Mononuclear cell (primary cell): ENCODE measurements around the gene MYO5A. TPM values are rescaled to one million over a fixed set of nuclear protein-coding genes. Genes with fewer than 3 reads are reported as not detected.
"Not testable (repeated sequence)": the region's sequence is repeated elsewhere in the genome, so short reads cannot be mapped to it uniquely, and the experiment has no call there.

Experiments
- H3K27me3 ChIP-seq: 2 replicates; pipeline ENCODE4 v1.6.0; 2011; ENCODE audit warnings: low read length, control low read depth; ENCODE audit not compliant: insufficient read depth
- H3K4me1 ChIP-seq: 2 replicates; pipeline ENCODE4 v1.5.1; 2011; ENCODE audit warnings: mild to moderate bottlenecking, low read length, control low read depth; ENCODE audit not compliant: insufficient read depth
- H3K4me3 ChIP-seq: 2 replicates; pipeline ENCODE4 v1.5.1; 2011; ENCODE audit warnings: mild to moderate bottlenecking, low read length, moderate library complexity
- H3K9me3 ChIP-seq: 2 replicates; pipeline ENCODE4 v1.5.1; 2011; ENCODE audit warnings: low read depth, mild to moderate bottlenecking, control low read depth, low read length
- total RNA-seq: library from RNA; depleted of rRNA; stranded (reverse); fragments of >200 nt; gene quantifications from one replicate; pipeline ENCODE4 v1.2.3, GENCODE V29; 2012

MYO5A gene
- total RNA-seq, 1 donor: 69.7 TPM

DNA sequence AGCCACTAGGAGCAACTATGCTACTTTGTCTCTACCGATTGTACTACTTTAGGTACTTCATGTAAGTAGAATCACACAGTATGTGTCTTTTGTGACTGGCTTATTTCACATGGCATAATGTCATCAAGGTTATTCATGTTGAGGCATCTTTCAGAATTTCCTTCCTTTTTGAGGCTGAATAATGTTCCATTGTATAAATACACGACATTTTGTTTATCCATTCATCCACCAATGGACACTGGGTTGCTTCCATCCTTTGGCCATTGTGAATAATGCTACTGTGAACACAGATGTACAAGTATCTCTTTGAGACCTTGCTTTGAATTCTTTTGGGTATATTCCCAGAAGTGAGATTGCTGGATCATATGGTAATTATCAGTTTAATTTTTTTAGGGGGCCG, 29.2 kb downstream of the MYO5A start:
- H3K9me3 ChIP-seq: no peaks in the 10 kb centered on the region
- H3K4me3 ChIP-seq: no peak overlapping the region
- peaks cover 30% of the 10 kb centered on the region for H3K4me1 ChIP-seq
- H3K27me3 ChIP-seq: no peaks in the 10 kb centered on the region

DNA sequence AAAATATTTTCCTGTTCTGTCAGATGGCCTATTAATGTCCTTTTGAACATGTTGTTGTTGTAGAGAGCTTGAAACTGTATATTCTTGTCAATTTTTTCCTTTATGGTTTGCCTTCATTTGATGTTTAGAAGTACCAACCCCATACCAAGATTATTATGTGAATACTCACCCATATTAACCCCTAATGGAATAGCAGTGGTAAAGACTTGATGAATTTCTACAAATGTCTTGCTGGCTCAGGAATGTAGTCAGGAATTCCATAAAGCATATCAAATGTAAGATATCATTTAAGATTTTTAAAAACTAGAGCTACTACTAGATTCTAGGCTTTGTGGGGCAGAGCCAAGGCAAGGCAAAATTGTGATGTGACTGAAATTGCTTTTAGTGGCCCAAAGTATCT, 30.0 kb downstream of the MYO5A start:
- H3K9me3 ChIP-seq: no peaks in the 10 kb centered on the region
- peaks cover 22% of the 10 kb centered on the region for H3K4me1 ChIP-seq
- no peaks in the 10 kb centered on the region for H3K27me3 ChIP-seq
- H3K4me3 ChIP-seq: no peak overlapping the region

DNA sequence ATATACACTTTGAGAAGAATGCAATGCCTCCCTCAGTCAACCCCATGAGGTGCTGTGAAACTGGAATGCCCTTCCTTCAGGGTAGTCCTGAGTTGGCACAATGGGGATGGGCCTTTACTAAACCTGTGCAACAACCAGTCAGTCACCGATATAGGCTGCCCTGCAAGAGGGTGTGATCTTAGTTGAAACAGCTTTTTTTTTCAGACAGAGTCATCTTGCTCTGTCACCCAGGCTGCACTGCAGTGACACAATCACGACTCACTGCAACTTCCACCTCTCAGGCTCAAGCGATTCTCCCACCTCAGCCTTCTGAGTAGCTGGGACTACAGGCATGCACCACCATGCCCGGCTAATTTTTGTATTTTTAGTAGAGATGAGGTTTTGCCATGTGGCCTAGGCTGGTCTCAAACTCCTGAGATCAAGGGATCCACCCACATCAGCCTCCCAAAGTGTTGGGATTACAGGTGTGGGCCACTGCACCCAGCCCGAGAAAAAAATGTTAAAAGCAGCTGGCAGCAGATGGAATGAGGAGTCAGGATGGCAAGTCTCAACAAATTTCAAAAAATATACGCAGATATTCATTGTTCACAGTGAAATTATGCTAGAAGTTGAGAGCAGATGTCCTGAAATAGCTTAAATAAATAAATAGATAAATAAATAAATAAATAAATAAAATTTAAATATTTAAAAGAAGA, 31.8 kb downstream of the MYO5A start:
- H3K9me3 ChIP-seq: no peaks in the 10 kb centered on the region
- no peak overlapping the region for H3K4me3 ChIP-seq
- H3K4me1 ChIP-seq: peaks cover 15% of the 10 kb centered on the region
- H3K27me3 ChIP-seq: no peaks in the 10 kb centered on the region

DNA sequence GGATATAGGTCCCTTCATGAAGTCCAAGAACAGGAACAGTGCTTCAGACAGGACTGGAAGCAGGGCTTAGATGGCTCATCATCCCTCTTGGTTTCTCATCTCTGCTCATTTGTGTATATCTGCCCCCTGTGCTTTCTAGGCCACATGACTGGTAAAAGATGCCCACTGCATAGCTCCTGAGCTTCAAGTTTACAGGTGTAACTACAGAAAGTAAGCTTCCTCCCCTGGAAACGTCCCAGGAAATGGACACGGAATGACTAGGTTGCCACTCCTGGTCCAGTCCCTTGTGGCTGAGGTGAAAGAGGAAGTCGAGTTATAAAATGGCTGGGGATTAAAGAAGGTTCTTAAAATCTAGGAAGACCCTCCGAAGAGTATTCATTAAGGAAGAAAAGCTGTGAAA, 32.5 kb downstream of the MYO5A start:
- Histone ChIP-seq H3K9me3 (no peaks in the 10 kb centered on the region), H3K4me1 (peaks cover 15% of the 10 kb centered on the region), H3K27me3 (no peaks in the 10 kb centered on the region), H3K4me3 (no peak overlapping the region)

DNA sequence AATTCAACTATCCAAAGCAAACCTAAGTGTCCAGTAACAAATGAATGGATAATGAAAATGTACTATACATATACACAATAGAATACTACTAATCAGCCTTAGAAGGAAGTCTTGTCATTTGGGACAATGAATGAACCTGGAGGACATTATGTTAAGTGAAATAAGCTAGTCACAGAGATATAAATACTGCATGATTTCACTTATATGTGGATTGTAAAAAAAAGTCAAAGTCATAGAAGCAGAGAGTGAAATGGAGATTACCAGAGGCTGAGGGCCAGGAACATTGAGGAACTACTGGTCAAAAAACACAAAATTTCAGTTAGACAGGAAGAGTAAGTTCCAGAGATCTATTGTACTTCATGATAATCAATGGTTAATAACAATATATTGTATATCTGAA, 33.6 kb downstream of the MYO5A start:
- Histone ChIP-seq H3K27me3 (no peaks in the 10 kb centered on the region), H3K4me3 (no peak overlapping the region), H3K9me3 (no peaks in the 10 kb centered on the region), H3K4me1 (peaks cover 15% of the 10 kb centered on the region)

DNA sequence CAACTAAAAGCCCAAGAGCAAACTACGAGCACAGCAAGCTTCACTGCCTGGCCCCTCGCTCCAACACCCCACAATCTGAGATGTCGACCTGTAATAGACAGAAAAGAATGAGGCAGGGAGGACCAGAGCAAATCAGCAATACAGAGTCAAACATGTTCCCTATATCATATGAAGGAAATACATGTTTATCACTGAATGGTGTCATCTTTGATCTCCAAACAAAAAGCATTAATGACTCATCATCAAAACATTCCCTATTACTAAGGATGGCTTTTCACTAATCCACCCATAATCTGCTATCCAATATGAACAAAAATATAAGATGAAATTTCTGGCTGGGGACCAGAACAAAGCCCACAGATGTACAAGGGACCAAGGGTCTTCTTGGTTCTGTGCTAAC, 34.7 kb downstream of the MYO5A start:
- Histone ChIP-seq H3K9me3 (no peaks in the 10 kb centered on the region), H3K4me1 (peaks cover 23% of the 10 kb centered on the region), H3K27me3 (no peaks in the 10 kb centered on the region), H3K4me3 (no peak overlapping the region)

DNA sequence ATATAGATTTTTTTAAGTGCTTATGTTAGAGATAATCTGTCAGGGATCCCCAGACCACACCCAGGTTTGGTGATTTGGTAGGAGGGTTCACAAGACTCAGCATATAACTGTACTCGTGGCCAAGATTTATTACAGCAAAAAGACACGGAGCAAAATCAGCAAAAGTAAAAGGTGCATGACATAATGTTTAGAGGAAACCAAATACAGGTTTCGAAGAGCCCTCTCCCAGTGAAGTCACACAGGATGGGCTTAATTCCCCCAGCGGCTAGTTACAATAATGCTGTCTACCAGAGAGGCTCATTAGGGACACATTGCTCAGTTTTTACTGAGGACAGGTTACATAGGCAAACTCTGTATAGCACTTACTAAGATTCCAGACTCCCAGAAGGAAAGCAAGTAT, 36.5 kb downstream of the MYO5A start:
- Histone ChIP-seq H3K4me1 (peaks cover 29% of the 10 kb centered on the region), H3K4me3 (no peak overlapping the region), H3K9me3 (no peaks in the 10 kb centered on the region), H3K27me3 (no peaks in the 10 kb centered on the region)

DNA sequence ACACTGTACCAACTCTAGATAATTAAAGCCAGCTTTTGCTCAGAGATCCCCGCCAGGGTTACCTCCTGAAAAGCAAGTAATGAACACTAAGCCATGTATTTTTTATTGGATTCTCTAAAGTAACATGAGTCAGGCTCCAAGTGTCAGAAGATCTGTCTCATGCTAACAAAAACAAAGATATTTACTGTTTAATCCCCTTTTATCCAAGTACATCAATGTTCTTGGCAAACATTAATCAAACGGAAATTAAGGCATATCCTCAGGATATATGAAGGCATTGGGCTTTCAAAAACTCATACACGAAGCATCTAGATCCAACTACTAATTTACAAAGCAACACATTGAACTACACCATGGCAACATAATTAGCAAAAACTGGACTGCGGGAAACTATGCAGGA, 37.2 kb downstream of the MYO5A start:
- H3K4me1 ChIP-seq: peaks cover 28% of the 10 kb centered on the region
- H3K9me3 ChIP-seq: no peaks in the 10 kb centered on the region
- no peak overlapping the region for H3K4me3 ChIP-seq
- H3K27me3 ChIP-seq: no peaks in the 10 kb centered on the region

DNA sequence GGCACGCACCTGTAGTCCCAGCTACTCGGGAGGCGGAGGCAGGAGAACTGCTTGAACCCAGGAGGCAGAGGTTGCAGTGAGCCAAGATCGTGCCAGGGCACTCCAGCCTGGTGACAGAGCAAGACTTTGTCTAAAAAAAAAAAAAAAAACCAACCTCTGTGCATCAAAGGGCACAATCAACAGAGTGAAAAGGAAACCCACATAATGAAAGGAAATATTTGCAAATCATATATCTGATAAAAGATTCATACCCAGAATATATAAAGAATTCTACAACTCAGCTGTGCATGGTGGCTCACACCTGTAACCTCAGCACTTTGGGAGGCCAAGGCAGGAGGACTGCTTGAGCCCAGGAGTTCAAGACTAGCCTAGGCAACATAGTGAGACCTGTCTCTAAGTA, 39.2 kb downstream of the MYO5A start:
- H3K4me3 ChIP-seq, H3K9me3 ChIP-seq, H3K27me3 ChIP-seq: not testable (repeated sequence)
- H3K4me1 ChIP-seq: peaks cover 20% of the 10 kb centered on the region

DNA sequence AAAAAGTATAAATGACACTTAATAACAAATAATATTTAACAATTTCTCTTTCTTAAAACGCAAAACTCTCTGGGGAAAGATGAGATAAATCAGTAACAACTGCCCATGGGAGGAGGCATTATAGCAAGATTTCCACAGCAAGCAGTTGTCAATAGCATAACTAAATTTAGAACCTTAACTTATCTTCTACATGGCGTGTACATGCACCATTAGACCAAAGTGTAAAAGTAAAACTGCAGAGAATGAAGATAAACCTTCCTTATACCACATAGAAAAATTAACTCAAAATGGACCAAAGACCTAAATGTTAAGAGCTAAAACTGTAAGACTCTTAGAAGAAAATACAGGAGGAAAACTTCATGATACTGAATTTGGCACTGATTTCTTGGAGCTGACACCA, 39.9 kb downstream of the MYO5A start:
- no peaks in the 10 kb centered on the region for H3K27me3 ChIP-seq
- no peak overlapping the region for H3K4me3 ChIP-seq
- peaks cover 24% of the 10 kb centered on the region for H3K4me1 ChIP-seq
- no peaks in the 10 kb centered on the region for H3K9me3 ChIP-seq

DNA sequence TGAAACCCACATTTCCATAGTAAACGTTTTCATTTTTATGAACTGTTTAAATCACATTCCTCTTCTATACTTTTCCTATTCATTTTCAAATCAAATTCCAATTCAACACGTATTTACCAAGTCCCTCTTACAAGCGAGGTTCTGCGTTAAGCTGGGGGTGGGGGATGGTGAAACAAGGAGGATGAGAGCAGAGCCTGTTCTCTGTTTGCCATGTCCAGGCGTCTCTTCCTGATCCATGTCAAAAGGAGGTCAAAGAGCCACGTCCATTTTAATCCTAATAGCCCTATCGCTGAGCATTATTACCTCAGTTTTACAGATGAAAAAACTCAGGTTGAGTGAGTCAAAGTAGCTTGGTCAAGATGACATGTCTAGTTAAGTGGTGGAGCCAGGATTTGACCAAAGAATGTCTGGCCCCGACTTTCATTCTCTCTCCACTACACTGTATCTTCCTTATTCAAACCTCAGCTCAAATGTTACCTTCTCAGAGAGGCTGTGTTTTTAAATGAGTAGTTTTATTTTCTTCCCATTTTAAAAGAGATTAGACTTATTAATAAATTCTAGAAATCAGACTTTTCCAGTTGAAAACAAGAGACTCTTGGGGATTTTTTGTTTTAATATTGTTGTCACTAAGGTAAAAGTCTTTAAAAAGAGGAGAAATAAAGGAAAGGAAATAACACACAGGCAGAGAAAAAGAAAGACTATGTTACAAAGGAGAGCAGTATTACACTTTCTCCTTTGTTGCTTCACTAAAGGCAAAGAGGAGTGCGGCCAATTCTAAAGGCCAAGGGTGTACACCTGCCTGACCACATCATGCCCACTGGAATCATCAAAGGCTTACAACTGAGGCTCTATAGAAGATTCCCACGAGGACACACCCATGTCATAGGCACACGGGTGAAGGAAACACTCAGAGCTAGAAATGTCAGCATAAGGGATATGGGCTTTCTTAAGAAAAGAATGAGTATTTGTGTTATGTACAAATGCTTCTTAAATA, 42.4 kb downstream of the MYO5A start:
- Histone ChIP-seq H3K4me1 (peaks cover 49% of the 10 kb centered on the region), H3K4me3 (no peak overlapping the region), H3K9me3 (no peaks in the 10 kb centered on the region), H3K27me3 (no peaks in the 10 kb centered on the region)

DNA sequence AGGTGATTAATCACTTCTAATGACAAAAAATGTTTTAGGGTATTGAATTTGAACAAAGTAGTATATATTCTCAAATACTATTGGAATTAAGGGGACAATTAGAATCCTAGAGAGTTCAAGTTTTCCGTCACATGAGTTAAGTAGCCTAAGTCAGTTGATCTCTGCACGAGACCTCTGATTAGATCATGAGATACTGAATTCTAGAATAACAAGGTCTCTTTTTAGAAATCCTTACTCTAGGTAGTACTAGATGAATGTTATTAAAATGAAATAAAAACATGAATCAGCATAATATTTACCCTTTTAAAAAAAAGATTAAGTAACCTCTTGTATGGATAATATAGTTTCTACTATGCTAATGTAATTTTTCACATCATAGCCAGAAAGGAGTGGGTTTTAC, 43.4 kb downstream of the MYO5A start:
- Histone ChIP-seq H3K27me3 (no peaks in the 10 kb centered on the region), H3K9me3 (no peaks in the 10 kb centered on the region), H3K4me3 (no peak overlapping the region), H3K4me1 (peaks cover 59% of the 10 kb centered on the region)

DNA sequence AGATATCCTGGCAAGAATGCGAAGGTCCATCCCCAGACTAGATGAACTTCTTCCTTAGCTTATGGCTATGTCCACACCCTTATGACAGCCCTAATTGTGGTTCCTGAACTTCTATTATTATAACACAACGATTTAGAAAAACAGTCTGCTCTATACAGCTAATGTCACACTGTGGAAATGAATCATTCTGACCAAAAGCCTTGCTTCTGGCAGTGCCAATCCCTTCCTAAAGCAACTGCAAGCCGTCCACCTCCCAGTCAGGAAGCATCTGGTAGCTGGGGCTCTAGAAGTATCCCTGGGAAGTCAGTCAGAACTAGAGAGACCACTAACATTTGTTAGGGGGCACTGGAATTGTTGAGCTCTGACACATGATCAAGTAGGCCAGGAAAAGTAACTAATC, 45.0 kb downstream of the MYO5A start:
- no peak overlapping the region for H3K4me3 ChIP-seq
- no peaks in the 10 kb centered on the region for H3K9me3 ChIP-seq
- no peaks in the 10 kb centered on the region for H3K27me3 ChIP-seq
- H3K4me1 ChIP-seq: peaks cover 58% of the 10 kb centered on the region

DNA sequence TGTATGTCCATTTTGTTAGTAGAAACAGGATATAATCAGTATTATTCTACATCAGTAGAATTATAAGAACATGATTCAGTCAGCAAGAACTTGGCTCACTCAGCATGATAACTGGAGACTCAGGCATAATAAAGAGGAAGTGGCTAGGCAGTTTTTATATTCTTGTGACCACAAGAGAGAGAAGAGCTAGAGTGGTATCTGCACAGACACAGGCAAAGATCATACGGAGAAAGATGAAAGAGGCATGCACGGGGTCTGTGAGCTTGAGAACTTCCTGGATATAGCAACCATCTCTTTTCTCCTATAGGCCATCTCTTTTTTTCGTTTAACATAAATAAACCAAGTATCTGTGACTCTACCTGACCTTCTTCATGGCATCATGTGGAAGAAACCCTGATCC, 46.8 kb downstream of the MYO5A start:
- Histone ChIP-seq H3K4me3 (no peak overlapping the region), H3K27me3 (no peaks in the 10 kb centered on the region), H3K9me3 (no peaks in the 10 kb centered on the region), H3K4me1 (peaks cover 49% of the 10 kb centered on the region)

DNA sequence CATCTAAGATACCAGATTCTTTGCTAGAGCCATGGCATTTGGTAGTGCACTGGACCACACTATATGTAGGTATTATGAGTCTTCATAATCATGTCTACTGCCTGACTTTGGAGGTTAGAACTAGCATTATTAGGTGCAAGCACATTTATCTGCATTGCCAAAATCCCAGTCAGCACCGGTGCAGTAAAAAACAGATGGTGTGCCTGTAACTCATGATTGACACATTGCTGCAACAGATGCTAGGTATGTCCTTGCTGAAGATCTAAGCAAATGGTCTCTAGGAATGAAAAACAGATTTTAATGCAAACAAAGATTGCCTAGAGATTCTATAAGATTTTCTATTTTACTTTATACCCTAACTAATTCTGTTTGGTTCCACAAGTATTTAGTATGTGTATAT, 47.7 kb downstream of the MYO5A start:
- Histone ChIP-seq H3K27me3 (no peaks in the 10 kb centered on the region), H3K4me3 (no peak overlapping the region), H3K9me3 (no peaks in the 10 kb centered on the region), H3K4me1 (peaks cover 45% of the 10 kb centered on the region)
